Measurements from ENCODE around the gene NEDD4L.

The NEDD4L gene

GRCh38 chr18:58354051-58354450 lies 310.0 kb downstream of the NEDD4L start:
- no peak for DNase-seq (ENCODE audit: low read depth)
- no peak overlapping the region for H3K4me3 ChIP-seq (ENCODE audit: low read depth, low read length)
- TF ChIP-seq CTCF (IDR thresholded peaks at IDR 0.05; ENCODE audit: low read depth, low read length, missing control alignments): no peak
- in situ Hi-C loops (cut with HindIII; ENCODE audit: low sequenced_read_pairs): no loop called here

- TF ChIP-seq CTCF (IDR thresholded peaks at IDR 0.05; ENCODE audit: low read depth, low read length, missing control alignments): no peak
- no peak overlapping the region for H3K4me3 ChIP-seq (ENCODE audit: low read depth, low read length)
- in situ Hi-C loops (cut with HindIII; ENCODE audit: low sequenced_read_pairs): no loop called here
- no peak for DNase-seq (ENCODE audit: low read depth)
Measured at GRCh38 chr18:58354791-58355190, 310.8 kb downstream of the NEDD4L start.

- DNase-seq (ENCODE audit: low read depth): no peak
- no peak for TF ChIP-seq CTCF (IDR thresholded peaks at IDR 0.05; ENCODE audit: low read depth, low read length, missing control alignments)
- in situ Hi-C loops (cut with HindIII; ENCODE audit: low sequenced_read_pairs): no loop called here
- no peak overlapping the region for H3K4me3 ChIP-seq (ENCODE audit: low read depth, low read length)
Measured at GRCh38 chr18:58355243-58355642, 311.2 kb downstream of the NEDD4L start.

- in situ Hi-C loops (cut with HindIII; ENCODE audit: low sequenced_read_pairs): no loop called here
- H3K4me3 ChIP-seq (ENCODE audit: low read depth, low read length): no peak overlapping the region
- TF ChIP-seq CTCF (IDR thresholded peaks at IDR 0.05; ENCODE audit: low read depth, low read length, missing control alignments): no peak
- no peak for DNase-seq (ENCODE audit: low read depth)
Measured at GRCh38 chr18:58359218-58359617, 315.2 kb downstream of the NEDD4L start.

GRCh38 chr18:58359620-58360019 lies 315.6 kb downstream of the NEDD4L start:
- no peak for TF ChIP-seq CTCF (IDR thresholded peaks at IDR 0.05; ENCODE audit: low read depth, low read length, missing control alignments)
- in situ Hi-C loops (cut with HindIII; ENCODE audit: low sequenced_read_pairs): no loop called here
- H3K4me3 ChIP-seq (ENCODE audit: low read depth, low read length): no peak overlapping the region
- no peak for DNase-seq (ENCODE audit: low read depth)

GRCh38 chr18:58360324-58360723 lies 316.3 kb downstream of the NEDD4L start:
- no peak for TF ChIP-seq CTCF (IDR thresholded peaks at IDR 0.05; ENCODE audit: low read depth, low read length, missing control alignments)
- in situ Hi-C loops (cut with HindIII; ENCODE audit: low sequenced_read_pairs): no loop called here
- no peak overlapping the region for H3K4me3 ChIP-seq (ENCODE audit: low read depth, low read length)
- no peak for DNase-seq (ENCODE audit: low read depth)

GRCh38 chr18:58361212-58361611 lies 317.2 kb downstream of the NEDD4L start:
- in situ Hi-C loops (cut with HindIII; ENCODE audit: low sequenced_read_pairs): no loop called here
- DNase-seq (ENCODE audit: low read depth): no peak
- no peak overlapping the region for H3K4me3 ChIP-seq (ENCODE audit: low read depth, low read length)
- no peak for TF ChIP-seq CTCF (IDR thresholded peaks at IDR 0.05; ENCODE audit: low read depth, low read length, missing control alignments)

All from astrocyte of the cerebellum (primary cell).